Hematopoietic multipotent progenitor cell treated with erythropoietin and hydrocortisone succinate and interleukin-3 and kit ligand, for 8 days (in vitro differentiated cells): ENCODE data around the gene SPACA4.

Experiments
- DNase-seq: peaks from one replicate; pipeline ENCODE4 v3.0.0-alpha.2; 2015

Gene SPACA4

DNA sequence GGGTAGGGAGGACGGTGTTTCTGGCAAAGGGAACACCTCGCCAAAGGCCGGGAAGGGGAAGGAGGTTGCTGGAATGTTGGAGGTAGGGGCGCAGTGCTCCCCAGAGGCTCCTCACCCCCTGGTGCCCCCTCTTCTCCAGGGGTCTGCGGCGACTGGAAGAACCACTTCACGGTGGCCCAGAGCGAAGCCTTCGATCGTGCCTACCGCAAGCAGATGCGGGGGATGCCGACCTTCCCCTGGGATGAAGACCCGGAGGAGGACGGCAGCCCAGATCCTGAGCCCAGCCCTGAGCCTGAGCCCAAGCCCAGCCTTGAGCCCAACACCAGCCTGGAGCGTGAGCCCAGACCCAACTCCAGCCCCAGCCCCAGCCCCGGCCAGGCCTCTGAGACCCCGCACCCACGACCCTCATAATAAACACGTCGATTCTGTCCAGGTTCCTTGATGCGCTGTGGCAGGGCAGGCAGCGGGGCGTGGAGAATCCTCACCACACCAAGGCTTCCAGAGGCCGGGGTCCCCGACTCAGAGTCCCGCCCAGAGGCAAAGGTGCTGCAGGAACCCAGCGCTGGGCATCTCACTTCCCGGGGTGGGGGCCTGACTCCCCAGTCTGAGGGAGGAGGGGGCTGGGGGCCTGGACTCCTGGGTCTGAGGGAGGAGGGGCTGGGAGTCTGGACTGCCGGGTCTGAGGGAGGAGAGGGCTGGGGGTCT, 7.4 kb upstream of the SPACA4 start:
- DNase-seq: no peak

DNA sequence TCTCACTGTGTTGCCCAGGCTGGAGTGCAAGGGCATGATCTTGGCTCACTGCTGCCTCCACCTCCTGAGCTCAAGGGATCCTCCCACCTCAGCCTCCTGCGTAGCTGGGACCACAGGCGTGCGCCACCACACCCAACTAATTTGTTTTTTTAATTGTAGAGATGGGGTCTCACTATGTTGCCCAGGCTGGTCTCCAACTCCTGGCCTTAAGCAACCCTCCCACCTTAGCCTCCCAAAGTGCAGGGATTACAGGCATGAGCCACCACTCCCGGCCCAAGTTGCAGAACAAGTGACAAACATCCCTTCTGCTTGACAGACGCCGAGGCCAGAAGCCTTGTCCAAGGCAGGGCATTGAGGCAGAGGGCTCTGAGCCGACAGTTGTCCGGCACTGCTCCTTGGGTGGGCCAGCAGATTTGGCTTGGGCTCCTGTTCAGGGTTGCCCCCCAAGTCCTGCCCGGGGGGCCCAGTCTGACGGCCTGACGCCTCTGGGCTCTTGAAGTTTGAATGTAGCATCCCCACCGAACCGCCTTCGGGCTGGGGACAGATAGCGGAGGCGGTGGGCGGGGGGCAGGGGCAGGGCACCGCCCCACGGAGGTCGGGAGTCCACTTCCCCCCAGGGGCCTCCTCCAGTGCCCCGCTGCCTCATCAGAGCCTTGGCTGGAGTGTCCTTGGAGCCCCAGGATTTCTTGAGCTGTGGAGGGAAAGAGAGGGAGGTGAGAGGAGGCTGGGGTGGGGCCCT, 5.7 kb upstream of the SPACA4 start:
- DNase-seq: no peak

DNA sequence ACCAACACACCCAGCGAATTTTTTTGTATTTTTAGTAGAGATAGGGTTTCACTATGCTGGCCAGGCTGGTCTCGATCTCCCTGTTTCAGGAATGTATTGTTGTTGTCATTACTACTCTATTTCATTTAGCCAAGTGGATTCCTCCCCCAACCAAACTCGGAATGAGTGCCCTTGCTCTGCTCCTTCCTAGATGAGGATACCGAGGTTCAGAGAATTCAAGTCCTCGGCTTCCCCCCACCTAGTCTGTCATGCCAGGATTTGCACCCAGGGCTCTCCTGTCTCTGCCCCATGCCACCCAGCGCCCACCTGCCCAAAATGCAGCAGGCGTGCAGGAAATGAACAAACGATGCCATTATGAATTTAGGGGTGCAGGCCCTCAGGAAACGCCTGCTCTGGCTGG, 3.5 kb upstream of the SPACA4 start:
- no peak for DNase-seq

GRCh38 chr19:48603449-48603848, 3.1 kb upstream of the SPACA4 start:
- no peak for DNase-seq

DNA sequence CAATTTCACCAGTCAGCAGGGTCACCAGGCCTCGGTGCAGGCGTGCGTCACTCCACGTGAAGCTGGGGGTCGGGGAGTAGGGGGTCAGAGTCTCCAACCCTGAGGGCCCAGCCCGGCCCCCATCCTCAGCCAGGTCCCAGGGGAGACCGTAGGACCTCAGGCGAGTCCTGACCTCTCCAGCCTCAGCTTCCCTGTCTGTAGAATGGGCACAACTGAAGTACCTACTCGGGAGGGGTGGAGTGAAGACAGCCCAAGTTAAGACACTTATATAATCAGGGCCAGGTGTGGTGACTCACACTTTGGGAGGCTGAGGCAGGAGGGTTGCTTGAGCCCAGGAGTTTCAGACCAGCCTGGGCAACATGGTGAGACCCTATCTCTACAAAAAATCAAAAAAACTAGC, 2.7 kb upstream of the SPACA4 start:
- DNase-seq: no peak

DNA sequence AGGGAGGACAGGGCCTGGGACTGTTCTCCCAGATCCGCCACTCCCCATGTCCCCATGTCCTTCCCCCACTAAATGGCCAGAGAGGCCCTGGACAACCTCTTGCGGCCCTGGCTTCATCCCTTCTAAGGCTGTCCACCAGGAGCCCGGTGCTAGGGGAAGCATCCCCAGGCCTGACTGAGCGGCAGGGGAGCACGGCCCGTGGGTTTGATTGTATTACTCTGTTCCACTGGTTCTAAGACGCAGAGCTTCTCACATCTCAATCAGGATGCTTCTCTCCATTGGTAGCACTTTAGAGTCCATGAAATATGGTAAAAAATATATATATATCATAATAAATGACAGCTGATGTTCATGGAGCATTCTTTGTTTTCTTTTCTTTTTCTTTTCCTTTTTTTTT, 815 bp downstream of the SPACA4 start:
- no peak for DNase-seq

GRCh38 chr19:48608798-48609263, 2.3 kb downstream of the SPACA4 start:
- peak; percentile 70 for DNase-seq

GRCh38 chr19:48609571-48610108, 3.1 kb downstream of the SPACA4 start:
- DNase-seq: no peak

- DNase-seq: no peak
Measured at GRCh38 chr19:48611872-48612271, 5.3 kb downstream of the SPACA4 start.

DNA sequence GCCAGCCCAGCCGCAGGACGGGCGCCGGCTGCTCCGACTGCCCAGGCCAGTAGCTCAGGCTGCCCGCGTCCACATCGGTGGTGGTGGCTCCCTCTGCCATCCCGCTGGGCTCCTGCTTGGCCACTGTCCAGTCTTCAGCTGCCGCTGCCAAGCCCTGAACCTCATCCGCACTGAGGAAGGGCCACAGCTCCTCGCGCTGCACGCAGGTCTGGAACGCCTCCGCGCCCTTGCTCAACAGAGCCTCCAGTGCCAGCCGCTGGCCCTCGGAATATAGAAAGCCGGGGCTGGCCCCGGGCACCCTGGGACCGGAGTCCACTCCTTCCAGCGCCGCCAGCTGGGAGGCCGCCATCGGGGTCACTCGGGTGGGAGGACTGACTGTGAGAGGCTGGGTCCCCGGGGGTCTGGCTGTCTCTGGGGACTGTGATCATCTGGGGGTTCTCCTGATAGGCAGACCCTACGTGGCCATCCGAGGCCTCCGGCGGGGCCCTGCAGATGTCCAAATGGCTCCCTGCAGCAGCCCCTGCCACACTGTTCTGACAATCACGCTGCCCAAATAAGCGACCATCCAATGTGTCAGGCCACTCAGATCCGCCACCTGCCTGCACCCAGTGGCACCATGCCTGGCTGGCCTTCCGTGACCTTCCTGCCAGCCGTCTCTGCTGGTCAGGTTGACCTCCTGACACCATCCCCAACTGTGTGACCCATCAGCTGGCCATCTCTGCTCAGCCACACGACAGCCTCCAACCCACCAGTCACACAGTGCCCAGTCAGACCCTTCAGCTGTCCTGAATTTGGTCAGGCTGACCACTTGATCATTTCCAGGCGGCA, 6.7 kb downstream of the SPACA4 start:
- no peak for DNase-seq

DNA sequence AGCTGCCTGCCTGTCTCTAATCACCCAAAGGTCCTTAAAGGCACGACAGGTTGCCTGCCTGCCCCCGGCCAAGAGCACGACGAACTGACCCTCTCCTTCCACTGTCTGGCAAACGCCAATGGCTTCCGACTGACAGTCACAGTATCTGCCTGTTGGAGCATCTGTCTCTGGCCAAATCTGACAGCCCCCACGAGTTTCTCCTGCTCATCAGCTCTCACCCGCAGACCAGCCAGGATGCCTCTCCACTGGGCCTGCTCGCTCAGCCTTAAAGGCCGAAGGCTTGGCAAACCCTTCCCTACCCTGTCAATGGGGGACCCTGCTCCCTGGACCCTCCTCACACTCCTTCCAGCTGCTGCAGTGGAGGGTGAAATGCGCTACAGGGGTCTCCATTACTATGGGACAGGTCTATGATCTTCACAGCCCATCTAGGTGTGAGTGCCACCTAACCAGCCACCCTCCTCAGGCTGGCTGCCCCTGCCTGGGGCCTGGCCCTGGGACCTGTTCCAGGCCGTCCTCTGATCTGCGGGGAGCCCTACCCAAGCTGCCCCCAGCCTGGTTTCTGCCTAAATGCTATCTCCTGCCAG, 7.4 kb downstream of the SPACA4 start:
- DNase-seq: no peak

DNA sequence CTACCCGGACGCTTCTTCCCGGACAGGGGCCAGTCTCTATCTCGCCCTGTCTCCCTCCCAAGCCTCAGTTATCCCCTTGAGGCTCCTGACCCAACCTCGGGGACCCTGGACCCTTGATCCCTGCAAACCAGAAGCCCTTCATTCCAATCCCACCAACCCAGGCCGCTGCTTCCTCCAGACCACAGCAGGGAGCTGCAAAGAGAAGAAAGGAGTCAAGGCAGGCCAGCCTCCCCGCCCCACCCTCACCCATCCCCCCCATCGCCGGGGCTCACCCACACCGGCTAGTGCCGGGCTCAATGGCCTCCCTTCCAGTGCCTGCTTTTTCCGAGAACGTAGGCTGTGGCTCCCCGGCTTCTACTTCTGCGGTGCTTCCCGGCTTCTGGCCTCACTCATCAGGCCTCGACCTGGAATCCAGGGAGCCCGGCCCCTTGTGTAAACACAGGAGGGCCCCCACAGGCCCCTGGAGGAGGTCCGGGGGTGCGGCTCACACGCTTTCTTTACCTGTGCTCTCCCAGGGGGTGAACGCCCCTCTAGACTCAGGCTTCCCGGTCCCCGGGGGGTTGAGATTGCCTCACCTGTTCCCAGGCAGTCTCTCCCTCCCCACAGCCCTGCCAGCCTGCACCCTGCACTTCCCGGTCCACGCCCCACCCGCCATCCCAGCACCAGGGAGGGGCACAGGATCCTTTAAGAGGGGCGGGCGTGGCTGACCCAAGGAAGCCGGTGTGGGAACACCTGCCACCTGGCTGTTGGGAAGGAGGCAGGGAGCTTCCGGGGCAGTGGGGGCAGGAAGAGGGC, 8.1 kb downstream of the SPACA4 start, which contains the start of gene FAM83E:
FAM83E (minus strand) TSS at position 641 of the 795 bp plus-strand sequence. CDS start 1,704 bp downstream, outside the sequence.
- DNase-seq: no peak

DNA sequence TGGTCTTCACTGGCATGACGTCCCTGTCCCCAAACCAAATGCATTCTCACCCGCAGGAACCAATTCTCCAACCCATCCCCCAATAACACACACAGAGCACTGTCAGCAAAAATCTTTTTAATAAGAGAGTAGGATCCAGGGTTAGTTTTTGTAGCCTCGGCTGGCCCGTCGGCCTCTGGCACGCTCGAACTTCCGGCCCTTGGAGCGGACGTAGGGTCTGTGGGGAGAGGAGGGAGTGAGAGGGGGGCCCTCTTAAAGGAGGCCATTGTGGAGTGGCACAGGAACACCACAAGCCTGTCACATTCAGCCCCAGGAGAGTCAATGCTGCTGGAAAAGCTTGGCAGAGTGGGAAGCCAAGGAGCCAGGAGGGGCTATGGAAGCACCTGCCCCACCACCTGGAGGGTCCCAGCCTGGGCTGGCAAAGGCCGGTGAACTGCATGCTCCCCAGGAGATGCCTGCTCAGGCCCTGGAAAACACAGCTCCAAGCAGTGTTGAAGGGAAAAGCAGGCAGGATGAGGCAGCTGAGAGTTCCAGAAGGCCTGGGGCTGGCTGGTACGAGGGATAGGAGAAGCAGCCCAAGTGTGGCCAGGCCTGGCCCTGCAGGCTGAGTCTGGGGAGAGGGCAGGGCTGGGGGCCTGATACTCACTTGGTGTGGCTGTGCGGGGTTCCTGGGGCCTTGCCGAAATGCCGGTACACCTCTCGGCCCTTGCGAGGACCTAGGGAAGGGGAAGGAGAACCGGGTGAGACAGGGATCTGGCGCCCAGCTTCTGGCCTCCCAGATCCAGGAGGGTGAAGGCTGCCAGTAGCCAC, 8.9 kb downstream of the SPACA4 start:
- DNase-seq: no peak

DNA sequence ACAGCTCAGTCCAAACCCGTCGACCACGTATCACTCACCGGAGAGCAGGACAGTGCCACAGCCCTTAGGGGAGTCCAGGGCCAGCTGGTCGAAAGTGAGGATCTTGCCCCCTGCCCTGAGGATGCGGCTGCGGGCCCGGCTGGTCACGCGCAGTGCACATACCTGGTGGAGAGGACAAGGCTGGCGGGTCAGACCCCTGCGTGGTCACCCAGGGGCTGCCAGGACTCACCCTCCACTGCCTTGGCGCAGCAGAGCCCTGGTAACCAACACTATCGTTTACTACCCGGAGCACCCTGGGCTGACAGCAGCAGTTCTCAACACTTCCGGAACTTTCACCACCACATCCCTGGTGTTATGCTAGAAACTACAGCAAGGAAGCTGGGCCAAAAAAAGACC, 9.5 kb downstream of the SPACA4 start:
- no peak for DNase-seq

DNA sequence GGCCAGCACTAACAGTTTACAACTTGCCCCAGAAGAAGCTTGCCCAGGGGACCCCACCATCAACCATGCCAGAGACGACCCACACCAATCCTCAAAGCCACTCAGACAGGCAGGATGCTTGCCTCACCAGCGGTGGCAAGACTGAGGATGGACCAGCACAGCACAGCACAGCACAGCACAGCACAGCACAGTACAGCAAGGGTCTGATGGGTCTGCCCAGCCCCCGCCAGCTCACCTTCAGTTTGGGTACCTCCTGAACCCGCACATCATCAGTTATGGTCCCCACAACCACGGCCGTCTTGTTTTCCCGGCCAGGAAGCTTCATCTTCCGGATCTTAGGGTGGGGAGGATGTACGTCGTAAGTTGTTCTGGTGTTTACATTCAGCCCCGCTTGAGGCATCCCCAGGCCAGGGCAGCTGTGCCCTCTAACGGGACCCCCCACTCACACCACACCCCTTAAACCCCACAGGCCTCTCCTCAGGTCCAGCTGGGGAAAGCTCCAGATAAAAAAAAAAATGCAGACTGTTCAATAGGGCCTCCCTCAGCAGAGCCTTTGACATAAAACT, 10.0 kb downstream of the SPACA4 start:
- DNase-seq: no peak

DNA sequence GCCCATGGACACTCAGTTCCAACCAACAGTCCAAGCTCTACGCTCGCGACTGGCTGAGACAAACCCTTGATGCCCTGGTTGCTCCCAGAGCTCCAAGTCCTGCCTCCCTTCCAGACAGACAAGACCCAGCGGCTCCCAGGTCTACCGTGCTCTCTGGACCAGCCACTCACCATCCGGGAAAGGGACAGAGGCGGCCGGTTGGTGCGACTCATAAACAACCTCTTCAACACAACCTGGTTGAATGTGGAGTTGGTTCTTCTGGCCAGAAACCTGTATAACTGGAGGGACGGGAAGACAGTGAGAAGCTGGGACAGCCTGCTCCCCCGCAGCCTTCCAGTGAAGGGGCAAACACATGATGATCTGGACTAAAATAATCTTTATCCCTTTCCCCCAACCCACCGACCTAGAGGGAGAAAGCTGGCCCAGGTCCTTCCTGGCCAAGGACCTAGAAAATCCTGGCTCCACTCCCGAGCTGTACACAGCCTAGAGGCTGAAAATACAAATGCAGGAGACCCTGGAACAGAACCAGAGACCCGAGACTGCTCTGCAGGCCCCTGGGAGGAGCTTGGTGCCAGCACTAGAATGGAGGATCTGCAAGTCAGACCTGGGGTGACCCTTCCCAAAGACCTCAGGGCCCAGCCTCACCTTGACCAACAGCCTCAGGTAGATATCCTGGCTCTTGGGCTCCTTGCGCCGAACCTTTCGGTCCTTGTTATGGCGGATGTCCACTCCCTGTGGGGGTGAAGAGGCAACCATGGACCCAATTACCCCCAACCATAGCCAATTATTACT, 10.8 kb downstream of the SPACA4 start:
- no peak for DNase-seq

- peak; percentile 22 for DNase-seq
Measured at GRCh38 chr19:48618278-48618915, 11.9 kb downstream of the SPACA4 start.

DNA sequence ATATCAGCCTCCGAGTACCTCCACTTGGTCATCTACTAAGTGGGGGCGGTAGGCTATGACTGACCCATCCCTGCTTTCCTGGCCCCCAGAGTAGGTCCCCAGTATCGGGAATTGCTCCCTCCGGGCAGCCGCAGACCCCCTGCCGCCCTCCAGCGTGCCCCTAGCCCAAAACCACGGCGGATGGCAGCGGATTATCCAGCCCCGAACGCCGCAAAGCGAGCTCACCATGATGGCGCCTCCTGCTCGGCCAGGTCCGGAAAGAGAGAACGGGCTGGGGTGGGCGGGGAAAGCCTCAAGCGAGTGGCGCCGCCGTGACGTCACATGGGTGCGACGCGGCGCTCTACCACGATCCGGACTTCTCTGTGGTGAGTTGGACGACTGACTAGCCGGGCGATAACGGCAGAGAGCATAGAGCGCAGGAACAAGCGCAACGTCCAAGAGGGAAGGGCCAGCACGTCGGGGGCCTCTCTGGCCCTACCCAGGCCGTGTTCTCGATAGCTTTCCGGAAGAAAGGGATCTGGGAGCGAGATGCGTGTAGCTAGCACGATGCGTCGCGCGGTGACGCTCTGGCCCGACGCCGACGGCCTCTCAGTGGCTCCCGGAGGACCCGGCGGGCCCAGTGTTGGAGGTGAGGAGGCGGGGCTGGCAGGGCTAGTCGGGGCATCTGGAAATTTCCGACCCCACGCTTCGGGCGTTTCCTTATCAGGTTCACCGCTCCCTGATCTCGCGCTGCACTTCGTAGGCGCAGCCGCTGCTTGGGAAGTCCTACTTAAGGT, 12.6 kb downstream of the SPACA4 start, which contains the start of the genes RPL18 and SPHK2:
RPL18 (minus strand) TSS at position 263 of the 776 bp plus-strand sequence; CDS start at position 228, 35 bp downstream.
SPHK2 (plus strand) TSS at position 591 of the 776 bp plus-strand sequence. CDS start 1,009 bp downstream, outside the sequence.
- peak; percentile 99 for DNase-seq
